WERI-Rb-1 (cell line): Measurements from ENCODE around the gene SCN3A.
A peak's percentile ranks its signal among the peaks of the same experiment; 100 is the strongest.

ENCODE experiments used
- DNase-seq: peaks from one replicate; pipeline ENCODE4 v3.0.0-alpha.2; 2020
- H3K27ac ChIP-seq: fragments of 250-450 bp; sonication (Bioruptor Pico); 2 replicates; pipeline ENCODE4 v1.5.1; 2020; ENCODE audit warnings: mild to moderate bottlenecking, moderate library complexity
- H3K27me3 ChIP-seq: fragments of 250-450 bp; sonication (Bioruptor Pico); 2 replicates; pipeline ENCODE4 v1.5.1; 2021; ENCODE audit warnings: mild to moderate bottlenecking, low read depth, moderate library complexity; ENCODE audit not compliant: insufficient read depth, severe bottlenecking
- H3K36me3 ChIP-seq: fragments of 250-450 bp; sonication (Bioruptor Pico); 2 replicates; pipeline ENCODE4 v1.5.1; 2020; ENCODE audit warnings: mild to moderate bottlenecking, moderate library complexity
- H3K4me3 ChIP-seq: 2 replicates; pipeline ENCODE4 v1.5.1; 2011; ENCODE audit warnings: low read depth, mild to moderate bottlenecking, control low read depth, low read length
- H3K9me3 ChIP-seq: fragments of 250-450 bp; sonication (Bioruptor Pico); 2 replicates; pipeline ENCODE4 v1.5.1; 2021; ENCODE audit warnings: mild to moderate bottlenecking, moderate library complexity; ENCODE audit not compliant: severe bottlenecking
- TF ChIP-seq, protein P1 (sequence below): IDR thresholded peaks from 2 replicates; pipeline ENCODE4 v1.5.1; 2011; ENCODE audit warnings: low read depth, mild to moderate bottlenecking, control low read depth, inconsistent platforms, low read length

Gene SCN3A

DNA sequence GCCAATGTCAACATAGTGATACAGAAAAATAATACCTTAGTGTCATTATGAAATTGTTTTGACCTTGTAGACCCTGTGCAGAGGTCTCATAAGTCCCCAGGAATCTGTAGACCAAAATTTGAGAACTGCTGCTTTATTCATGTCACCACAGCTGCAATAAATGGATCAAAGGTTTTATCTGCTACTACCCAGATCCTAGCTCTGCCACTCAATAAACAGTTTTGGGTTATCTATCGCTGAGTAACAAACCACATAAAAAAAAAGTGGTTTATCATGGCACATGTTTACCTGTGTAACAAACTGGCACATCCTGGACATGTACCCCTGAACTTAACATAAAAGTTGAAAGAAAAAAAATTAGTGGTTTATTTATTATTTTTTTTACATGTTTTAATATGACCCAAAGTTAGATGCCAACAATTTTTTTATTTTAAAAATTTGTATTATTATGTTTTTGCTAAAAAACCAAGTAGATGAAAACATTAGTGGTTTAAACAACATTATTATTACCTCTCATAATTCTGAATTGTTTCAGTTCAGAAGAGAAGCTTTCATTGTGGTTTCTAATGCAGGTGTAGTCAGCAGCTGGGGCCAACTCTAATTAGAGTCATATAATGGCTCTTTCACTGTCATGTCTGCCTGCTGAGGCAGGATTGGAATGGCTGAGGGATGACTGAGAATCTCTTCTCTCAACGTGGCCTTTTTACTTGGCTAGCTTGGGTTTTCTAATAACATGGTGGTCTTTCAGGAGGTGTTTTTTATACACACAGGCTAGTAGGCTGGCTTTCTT lies 145.2 kb downstream of the SCN3A start:
- TF ChIP-seq, protein P1, sequence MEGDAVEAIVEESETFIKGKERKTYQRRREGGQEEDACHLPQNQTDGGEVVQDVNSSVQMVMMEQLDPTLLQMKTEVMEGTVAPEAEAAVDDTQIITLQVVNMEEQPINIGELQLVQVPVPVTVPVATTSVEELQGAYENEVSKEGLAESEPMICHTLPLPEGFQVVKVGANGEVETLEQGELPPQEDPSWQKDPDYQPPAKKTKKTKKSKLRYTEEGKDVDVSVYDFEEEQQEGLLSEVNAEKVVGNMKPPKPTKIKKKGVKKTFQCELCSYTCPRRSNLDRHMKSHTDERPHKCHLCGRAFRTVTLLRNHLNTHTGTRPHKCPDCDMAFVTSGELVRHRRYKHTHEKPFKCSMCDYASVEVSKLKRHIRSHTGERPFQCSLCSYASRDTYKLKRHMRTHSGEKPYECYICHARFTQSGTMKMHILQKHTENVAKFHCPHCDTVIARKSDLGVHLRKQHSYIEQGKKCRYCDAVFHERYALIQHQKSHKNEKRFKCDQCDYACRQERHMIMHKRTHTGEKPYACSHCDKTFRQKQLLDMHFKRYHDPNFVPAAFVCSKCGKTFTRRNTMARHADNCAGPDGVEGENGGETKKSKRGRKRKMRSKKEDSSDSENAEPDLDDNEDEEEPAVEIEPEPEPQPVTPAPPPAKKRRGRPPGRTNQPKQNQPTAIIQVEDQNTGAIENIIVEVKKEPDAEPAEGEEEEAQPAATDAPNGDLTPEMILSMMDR, result no peak
- H3K36me3 ChIP-seq, result no peaks in the 10 kb centered on the region
- H3K27me3 ChIP-seq, result no peaks in the 10 kb centered on the region
- no peaks in the 10 kb centered on the region for H3K9me3 ChIP-seq
- no peak for DNase-seq
- H3K27ac ChIP-seq, result no peak overlapping the region
- H3K4me3 ChIP-seq, result no peak overlapping the region

DNA sequence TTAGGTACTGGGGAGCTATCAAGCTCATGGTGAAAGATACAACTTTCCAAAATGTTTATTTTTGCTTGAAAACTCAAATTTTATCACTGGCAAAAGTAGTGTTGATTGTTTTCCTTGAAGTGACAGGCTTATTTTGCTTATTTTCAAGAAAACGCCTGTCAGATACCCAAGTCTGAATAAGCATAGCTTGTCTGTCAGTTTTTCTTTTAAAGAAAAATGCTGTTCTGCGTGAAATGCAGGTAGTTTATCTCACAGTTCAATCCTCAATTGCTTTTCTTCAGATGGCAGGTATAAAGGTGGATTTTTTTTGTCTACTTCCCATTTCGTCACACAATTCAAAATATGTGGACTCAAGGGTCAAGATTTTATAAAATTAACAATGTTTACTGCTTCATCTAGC lies 145.9 kb downstream of the SCN3A start:
- no peaks in the 10 kb centered on the region for H3K27me3 ChIP-seq
- TF ChIP-seq, protein P1, result no peak
- H3K27ac ChIP-seq, result no peak overlapping the region
- H3K36me3 ChIP-seq, result no peaks in the 10 kb centered on the region
- H3K4me3 ChIP-seq, result no peak overlapping the region
- no peak for DNase-seq
- no peaks in the 10 kb centered on the region for H3K9me3 ChIP-seq

DNA sequence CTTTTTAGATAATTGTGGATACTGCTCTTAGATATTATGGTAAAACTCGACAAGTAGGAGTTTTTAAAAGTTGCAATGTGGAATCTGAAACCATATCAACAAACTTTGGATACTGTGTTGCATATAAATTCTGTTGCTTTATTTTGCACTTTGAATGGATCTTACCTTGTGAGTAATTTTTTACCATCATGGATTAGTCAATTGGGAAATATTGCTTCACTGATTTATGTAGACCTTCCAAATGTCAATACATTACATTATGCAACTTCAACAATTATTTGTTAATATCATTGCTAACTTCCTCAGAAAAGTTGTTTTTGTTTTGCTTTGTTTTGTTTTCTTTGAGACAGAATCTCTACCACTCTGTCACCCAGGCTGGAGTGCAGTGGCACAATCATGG lies 146.5 kb downstream of the SCN3A start:
- Histone ChIP-seq H3K27ac (no peak overlapping the region), H3K36me3 (no peaks in the 10 kb centered on the region), H3K4me3 (no peak overlapping the region), H3K9me3 (no peaks in the 10 kb centered on the region), H3K27me3 (no peaks in the 10 kb centered on the region)
- no peak for DNase-seq
- TF ChIP-seq, protein P1, result no peak

DNA sequence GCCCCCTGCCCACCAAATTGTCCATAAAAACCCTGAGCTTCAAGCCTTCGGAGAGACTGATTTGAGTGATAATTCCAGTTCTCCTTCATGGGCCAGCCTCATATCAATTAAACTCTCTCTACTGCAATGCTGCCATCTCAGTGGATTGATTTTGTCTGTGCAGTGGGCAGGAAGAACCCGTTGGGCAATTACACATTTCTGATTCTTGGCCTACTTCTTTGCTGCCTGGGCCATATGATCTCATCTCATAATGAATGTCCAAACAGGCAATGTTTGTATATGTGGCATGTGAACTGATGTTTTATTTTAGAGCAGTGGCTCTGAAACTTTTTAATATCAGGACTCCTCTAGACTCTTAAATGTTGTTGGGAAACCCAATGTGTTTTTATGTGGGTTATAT lies 147.3 kb downstream of the SCN3A start:
- no peak overlapping the region for H3K4me3 ChIP-seq
- no peaks in the 10 kb centered on the region for H3K27me3 ChIP-seq
- TF ChIP-seq, protein P1, result no peak
- no peak for DNase-seq
- no peaks in the 10 kb centered on the region for H3K9me3 ChIP-seq
- no peaks in the 10 kb centered on the region for H3K36me3 ChIP-seq
- H3K27ac ChIP-seq, result no peak overlapping the region

DNA sequence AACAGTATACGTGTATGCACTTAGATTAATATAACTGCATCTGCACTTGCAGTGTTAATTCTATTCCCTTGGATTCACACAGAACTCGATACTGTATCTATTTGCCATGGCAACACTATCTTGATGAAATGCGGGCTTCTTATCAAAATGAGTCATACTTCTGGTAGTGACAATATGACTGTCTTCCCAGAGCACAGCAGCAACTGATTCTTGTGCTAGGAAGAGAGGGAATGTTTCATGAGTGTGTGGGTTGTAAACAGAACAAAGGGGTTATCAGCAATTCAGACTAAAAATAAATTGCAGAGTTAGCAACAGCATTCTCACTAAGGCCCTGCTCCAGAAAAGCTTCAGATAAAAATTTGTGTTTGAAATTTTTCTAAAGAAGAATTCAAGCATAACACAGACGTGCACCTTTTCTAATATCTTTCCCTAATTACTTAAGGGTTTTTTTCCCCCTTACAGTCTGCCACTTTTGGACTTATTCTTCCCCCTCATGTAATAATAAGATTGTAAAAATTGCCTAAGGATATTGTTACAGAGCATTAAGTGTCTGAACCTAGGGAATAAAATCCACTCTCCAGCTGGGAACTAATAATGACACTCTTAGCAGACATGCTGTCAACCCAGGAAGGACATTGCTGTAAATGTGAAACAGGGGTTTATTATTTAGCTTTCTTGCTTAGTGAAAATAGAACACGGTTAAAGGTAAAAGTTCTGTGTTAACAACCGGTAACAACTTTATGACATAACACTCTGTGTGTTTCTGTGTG lies 148.6 kb downstream of the SCN3A start:
- Histone ChIP-seq H3K9me3 (no peaks in the 10 kb centered on the region), H3K36me3 (no peaks in the 10 kb centered on the region), H3K27ac (peak overlapping the region; percentile 38), H3K27me3 (no peaks in the 10 kb centered on the region), H3K4me3 (no peak overlapping the region)
- TF ChIP-seq, protein P1, result no peak
- DNase-seq, result no peak
